Neuron (in vitro differentiated cells): ENCODE measurements around the gene KCTD11.
"Not testable (repeated sequence)": the region's sequence is repeated elsewhere in the genome, so short reads cannot be mapped to it uniquely, and the experiment has no call there.

Experiments
- H2AFZ ChIP-seq: one replicate; pipeline ENCODE4 v1.6.1; 2013; ENCODE audit warnings: low read depth, mild to moderate bottlenecking, inconsistent platforms, low read length, moderate library complexity
- H3K27me3 ChIP-seq: one replicate; pipeline ENCODE4 v1.6.1; 2013; ENCODE audit warnings: low read length; ENCODE audit not compliant: insufficient read depth
- H3K36me3 ChIP-seq: one replicate; pipeline ENCODE4 v1.6.1; 2013; ENCODE audit warnings: low read length; ENCODE audit not compliant: insufficient read depth
- H3K4me1 ChIP-seq: one replicate; pipeline ENCODE4 v1.6.1; 2013; ENCODE audit warnings: low read length; ENCODE audit not compliant: insufficient read depth
- H3K4me3 ChIP-seq: 2 replicates; pipeline ENCODE4 v1.5.1; 2013; ENCODE audit warnings: mild to moderate bottlenecking, low read length, moderate library complexity
- H3K9me3 ChIP-seq: one replicate; pipeline ENCODE4 v1.6.1; 2013; ENCODE audit warnings: low read length

The KCTD11 gene

DNA sequence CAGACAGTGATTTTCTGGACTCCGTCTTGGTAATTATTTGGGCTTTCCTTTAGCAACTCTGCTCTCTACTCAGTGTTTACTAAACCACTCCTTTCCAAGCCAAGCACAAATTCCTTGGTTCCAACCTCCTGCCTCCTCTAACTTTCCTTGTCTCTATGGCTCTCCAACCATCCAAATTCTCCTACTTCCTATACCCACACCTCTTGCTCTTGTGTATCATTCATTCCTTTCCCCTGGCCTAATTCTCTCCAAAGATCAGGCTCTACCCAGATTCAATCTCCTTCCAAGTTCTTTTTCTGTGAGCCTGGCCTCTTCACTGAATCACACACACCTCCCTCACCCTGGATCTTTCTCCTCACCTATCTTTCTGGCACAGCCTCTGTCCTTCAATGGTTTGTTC, 24.0 kb upstream of the KCTD11 start:
- Histone ChIP-seq H3K27me3 (no peaks in the 10 kb centered on the region), H3K9me3 (no peaks in the 10 kb centered on the region), H2AFZ (no peak overlapping the region), H3K4me1 (peaks cover 21% of the 10 kb centered on the region), H3K4me3 (peak overlapping the region; percentile 81), H3K36me3 (peaks cover 36% of the 10 kb centered on the region)

DNA sequence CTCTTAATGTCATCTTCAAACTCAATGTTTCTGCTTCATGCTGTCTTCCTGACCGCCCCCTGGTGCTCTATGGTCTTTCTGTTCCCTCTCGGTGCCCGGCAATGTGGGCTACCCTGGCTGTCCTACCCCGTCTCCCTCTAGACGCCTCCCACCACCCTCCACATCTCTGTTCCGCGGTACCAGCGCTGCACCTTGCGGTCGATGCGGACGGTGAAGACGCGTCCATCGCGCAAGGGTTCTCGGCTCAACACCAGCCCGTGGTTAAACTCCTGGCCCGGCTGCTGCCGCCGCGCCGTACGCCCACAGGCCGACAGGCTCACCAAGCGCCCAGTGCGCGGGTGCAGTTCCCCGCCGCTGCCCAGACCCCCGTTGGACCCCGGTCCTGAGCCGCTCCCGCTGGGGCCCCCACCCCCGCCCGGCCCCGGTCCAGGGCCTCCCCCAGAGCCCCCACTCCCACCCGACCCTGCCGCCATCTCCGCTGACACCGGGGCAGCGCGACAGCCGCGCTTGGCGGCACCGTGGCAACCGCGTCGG, 23.1 kb upstream of the KCTD11 start, which contains the start of gene NEURL4:
TSS of gene NEURL4 (minus strand) at position 496 of the 534 bp plus-strand sequence. CDS start at position 473, 23 bp downstream.
- Histone ChIP-seq H3K9me3 (no peaks in the 10 kb centered on the region), H2AFZ (peak within 1 kb of the TSS; percentile 66), H3K4me3 (peak within 1 kb of the TSS; percentile 81), H3K27me3 (no peaks in the 10 kb centered on the region), H3K4me1 (peaks cover 21% of the 10 kb centered on the region), H3K36me3 (peaks cover 27% of the 10 kb centered on the region)

GRCh38 chr17:7329374-7329996, 22.5 kb upstream of the KCTD11 start:
- no peaks in the 10 kb centered on the region for H3K9me3 ChIP-seq
- no peaks in the 10 kb centered on the region for H3K27me3 ChIP-seq
- peaks cover 21% of the 10 kb centered on the region for H3K4me1 ChIP-seq
- H3K4me3 ChIP-seq: peak overlapping the region; percentile 81
- H2AFZ ChIP-seq: peak overlapping the region; percentile 48
- peaks cover 24% of the 10 kb centered on the region for H3K36me3 ChIP-seq

- H3K36me3 ChIP-seq: peaks cover 20% of the 10 kb centered on the region
- no peaks in the 10 kb centered on the region for H3K27me3 ChIP-seq
- H3K4me1 ChIP-seq: peaks cover 21% of the 10 kb centered on the region
- peak overlapping the region; percentile 48 for H2AFZ ChIP-seq
- peak overlapping the region; percentile 81 for H3K4me3 ChIP-seq
- no peaks in the 10 kb centered on the region for H3K9me3 ChIP-seq
Measured at GRCh38 chr17:7329997-7330637, 21.8 kb upstream of the KCTD11 start.

- peaks cover 15% of the 10 kb centered on the region for H3K36me3 ChIP-seq
- H3K4me3 ChIP-seq: peak overlapping the region; percentile 81
- no peaks in the 10 kb centered on the region for H3K9me3 ChIP-seq
- H3K27me3 ChIP-seq: no peaks in the 10 kb centered on the region
- peak overlapping the region; percentile 48 for H2AFZ ChIP-seq
- H3K4me1 ChIP-seq: peaks cover 21% of the 10 kb centered on the region
Measured at GRCh38 chr17:7330638-7331015, 21.3 kb upstream of the KCTD11 start.

- Histone ChIP-seq H3K27me3 (no peaks in the 10 kb centered on the region), H3K4me3 (no peak overlapping the region), H3K9me3 (no peaks in the 10 kb centered on the region), H3K36me3 (peaks cover under 1% of the 10 kb centered on the region), H2AFZ (no peak overlapping the region), H3K4me1 (peaks cover 20% of the 10 kb centered on the region)
Measured at GRCh38 chr17:7332111-7332510, 19.9 kb upstream of the KCTD11 start.

- H3K4me1 ChIP-seq: peaks cover 17% of the 10 kb centered on the region
- H3K27me3 ChIP-seq, H3K9me3 ChIP-seq: not testable (repeated sequence)
Measured at GRCh38 chr17:7332600-7333069, 19.3 kb upstream of the KCTD11 start.

DNA sequence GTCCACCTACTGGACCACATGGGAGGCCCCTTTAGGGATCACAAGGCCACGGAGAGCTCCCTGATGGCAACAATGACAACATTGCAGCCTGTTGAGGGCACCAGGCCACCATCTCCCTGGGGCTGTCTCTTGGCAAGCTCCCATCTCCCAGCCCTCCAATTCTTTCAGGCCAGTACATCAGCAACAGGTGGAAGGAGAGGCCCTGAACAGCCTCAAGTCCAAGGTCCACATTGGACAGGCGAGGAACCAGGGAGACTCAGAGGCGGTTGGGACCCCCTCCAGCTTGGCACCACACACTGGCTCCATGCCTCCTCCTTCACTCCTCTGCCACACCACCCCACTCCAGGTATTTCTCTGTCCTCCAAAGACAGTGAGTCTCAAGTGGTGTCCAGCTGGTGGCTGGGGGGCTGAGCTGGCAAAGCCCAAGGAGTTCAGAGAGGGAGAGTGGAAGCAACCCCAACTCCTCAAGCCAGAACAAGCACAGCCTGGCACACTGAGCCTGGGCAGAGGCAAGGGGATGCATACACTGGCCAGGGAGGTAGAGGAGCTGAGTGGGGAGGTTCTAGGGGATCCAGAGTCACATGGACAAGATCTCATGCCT, 16.9 kb upstream of the KCTD11 start:
- Histone ChIP-seq H3K4me1 (peaks cover 8% of the 10 kb centered on the region), H3K36me3 (no peaks in the 10 kb centered on the region), H2AFZ (no peak overlapping the region), H3K4me3 (no peak overlapping the region), H3K9me3 (no peaks in the 10 kb centered on the region), H3K27me3 (no peaks in the 10 kb centered on the region)

More at GRCh38 chr17:7332600-7333069, 19.3 kb upstream of the KCTD11 start:
- H2AFZ ChIP-seq, H3K4me3 ChIP-seq, H3K36me3 ChIP-seq: not testable (repeated sequence)

- H3K36me3 ChIP-seq, H3K9me3 ChIP-seq, H2AFZ ChIP-seq, H3K27me3 ChIP-seq, H3K4me1 ChIP-seq, H3K4me3 ChIP-seq: not testable (repeated sequence)
Measured at GRCh38 chr17:7335765-7336164, 16.2 kb upstream of the KCTD11 start.

DNA sequence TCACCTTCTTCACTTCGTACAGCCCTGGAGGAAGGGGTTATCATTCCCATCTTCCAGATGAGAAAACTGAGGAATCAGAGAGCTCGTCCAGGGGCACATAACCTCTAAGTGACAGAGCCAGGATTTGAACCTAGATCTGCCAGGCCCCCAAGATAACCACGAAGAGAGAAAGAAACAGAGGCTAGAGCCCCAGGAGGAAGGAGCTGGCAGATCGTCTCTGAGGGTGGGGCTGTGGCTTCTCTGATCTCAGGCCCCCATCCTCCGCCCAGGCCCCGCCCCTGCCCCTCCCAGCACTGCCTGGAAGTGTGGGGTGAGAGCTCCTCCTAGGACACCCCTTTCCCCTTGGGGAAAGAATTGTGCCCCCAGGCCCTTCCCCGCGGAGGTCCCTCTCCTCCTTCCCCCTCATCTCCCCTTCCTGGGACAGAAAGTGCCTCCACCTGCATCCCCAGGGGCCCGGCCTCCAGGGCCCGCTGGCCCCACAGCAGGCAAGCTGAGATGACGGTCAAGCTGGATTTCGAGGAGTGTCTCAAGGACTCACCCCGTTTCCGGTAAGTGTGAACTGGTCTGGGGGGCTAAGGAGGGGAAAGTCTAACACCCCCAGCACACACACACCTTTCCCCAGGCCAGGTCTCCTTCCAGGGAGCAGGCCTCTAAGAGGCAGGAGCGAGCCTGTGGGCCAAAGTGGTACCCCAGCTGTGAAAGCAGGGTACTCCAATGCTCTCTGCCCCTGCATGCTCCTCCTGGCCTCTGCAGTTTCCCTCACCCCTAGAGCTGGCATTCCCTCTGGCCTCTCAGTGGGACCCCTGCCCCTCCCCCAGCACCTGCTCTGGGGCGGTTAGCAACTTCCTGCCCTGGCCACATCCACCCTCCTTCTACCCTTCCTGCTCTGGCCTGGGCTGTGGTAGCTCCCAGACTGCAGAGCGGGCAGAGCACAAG, 15.5 kb upstream of the KCTD11 start, which contains the start of gene ACAP1:
TSS of gene ACAP1 (plus strand) at position 290 of the 936 bp plus-strand sequence. CDS start at position 496, 206 bp downstream.
- Histone ChIP-seq H3K4me3 (no peak within 1 kb of the TSS), H2AFZ (no peak within 1 kb of the TSS), H3K27me3 (no peaks in the 10 kb centered on the region), H3K36me3 (no peaks in the 10 kb centered on the region), H3K4me1 (no peaks in the 10 kb centered on the region), H3K9me3 (no peaks in the 10 kb centered on the region)

- not testable (repeated sequence) for H3K27me3 ChIP-seq, H3K36me3 ChIP-seq, H3K9me3 ChIP-seq, H3K4me3 ChIP-seq, H2AFZ ChIP-seq, H3K4me1 ChIP-seq
Measured at GRCh38 chr17:7337600-7337999, 14.4 kb upstream of the KCTD11 start.

GRCh38 chr17:7340179-7340578, 11.8 kb upstream of the KCTD11 start:
- Histone ChIP-seq H3K4me3 (no peak overlapping the region), H3K4me1 (no peaks in the 10 kb centered on the region), H3K36me3 (no peaks in the 10 kb centered on the region), H2AFZ (no peak overlapping the region), H3K9me3 (no peaks in the 10 kb centered on the region), H3K27me3 (peaks cover 2% of the 10 kb centered on the region)
